Stimulated activated CD8-positive, alpha-beta memory T cell treated with anti-CD3 and anti-CD28 coated beads, Interleukin-2, amount 100 ng/mL, for 1 hour (primary cell): Measurements from ENCODE around the gene GRM1.
"Not testable (repeated sequence)": the region's sequence is repeated elsewhere in the genome, so short reads cannot be mapped to it uniquely, and the experiment has no call there.

Experiments used
- DNase-seq, 2 donors: peaks; one replicate each; pipeline ENCODE4 v3.0.0-alpha.2; 2020; ENCODE audit warnings: low read depth in 2 of 2

GRM1 gene

DNA sequence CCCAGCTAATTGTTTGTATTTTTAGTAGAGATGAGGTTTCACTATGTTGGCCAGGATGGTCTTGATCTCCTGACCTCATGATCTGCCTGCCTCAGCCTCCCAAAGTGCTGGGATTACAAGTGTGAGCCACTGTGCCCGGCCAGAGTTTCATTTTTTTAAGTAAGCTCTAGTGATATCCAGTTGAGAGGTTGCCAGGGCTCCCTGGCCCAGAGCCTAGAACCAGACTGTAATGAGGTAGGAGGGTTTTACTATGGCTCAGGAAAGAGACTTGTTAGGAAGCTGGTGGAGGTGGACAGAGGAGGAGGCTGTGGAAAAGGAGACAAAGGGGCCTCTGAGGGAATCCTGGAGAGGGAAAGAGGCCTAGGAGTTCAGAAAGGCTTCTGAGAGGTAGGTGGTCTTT is 242.3 kb downstream of the GRM1 start:
- DNase-seq, result not testable (repeated sequence)

GRCh38 chr6:146273490-146273889 is 244.6 kb downstream of the GRM1 start:
- DNase-seq, result no peak

DNA sequence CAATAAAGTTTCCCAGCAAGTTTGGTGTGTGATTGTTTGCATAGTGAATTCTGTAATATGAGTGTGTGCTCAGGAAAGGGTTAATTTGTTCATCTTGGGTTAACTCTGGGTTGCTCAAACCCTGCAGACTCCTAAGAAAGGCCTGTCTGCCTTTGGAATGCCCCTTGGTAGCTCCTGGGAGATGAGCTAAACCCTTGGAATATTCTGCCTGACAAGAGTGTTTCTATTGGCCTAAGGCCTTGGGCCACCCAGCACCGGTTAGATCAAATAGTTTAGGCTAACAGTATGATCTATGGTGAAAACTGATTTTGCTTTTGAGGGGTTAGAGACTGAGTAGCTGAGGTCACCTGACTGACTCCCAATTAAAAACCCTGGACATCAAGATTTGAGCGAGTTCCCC is 248.3 kb downstream of the GRM1 start:
- no peak for DNase-seq

DNA sequence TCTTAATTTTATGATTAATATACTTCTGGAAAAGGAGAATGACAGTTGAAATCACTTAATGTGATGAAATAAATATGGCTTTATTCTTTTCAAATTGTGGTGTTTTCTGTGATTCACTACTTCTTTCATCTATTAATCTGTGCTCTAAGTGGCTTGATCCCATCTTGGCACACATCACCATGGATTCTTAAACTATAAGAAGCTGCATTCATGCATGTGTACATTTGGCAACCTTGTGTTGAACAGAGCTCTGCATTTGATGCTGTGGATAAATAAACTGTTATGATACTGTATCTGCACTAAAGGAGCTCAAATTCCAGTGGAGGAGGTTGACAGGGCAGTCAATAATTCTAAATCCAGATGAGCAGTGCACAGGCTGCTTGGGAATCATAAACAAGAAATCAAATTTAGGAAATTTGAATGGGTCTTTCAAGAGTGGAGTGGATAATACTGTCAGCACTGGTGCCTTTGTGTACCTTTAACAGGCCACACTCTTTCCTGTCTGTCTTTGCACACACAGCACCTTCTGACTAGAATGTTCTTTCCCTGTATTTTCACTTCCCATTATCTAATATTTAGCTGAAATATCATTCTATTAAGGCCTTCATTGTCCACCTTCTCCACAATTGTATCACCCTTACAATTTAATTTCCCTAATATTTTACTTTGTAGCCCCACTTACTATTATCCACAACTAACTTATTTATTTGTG is 252.9 kb downstream of the GRM1 start:
- DNase-seq, result no peak

- no peak for DNase-seq
Observed at GRCh38 chr6:146282837-146283236, 254.0 kb downstream of the GRM1 start.

- no peak for DNase-seq
Observed at GRCh38 chr6:146284311-146284710, 255.4 kb downstream of the GRM1 start.

DNA sequence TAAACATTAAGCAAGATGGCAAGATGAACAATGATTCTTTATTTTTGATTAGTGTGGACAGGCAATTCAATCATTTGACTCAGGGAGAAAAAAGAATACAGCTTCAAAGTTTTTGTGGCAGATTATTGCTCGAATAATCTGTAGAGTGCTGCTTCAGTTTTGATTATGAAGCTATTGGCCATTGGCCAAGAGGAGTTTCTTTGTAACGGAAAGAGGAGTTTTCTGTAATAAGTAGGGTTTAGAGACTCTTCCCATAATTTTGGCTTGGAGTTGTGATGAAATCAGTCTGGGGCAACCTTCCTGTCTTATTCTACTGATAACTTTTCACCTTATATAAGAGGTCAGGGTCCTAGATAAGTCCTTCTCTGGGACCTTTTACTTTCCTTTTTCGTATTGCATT is 258.1 kb downstream of the GRM1 start:
- no peak for DNase-seq

GRCh38 chr6:146287691-146288369 is 259.0 kb downstream of the GRM1 start:
- DNase-seq, result no peak

GRCh38 chr6:146289816-146290588 is 261.1 kb downstream of the GRM1 start:
- no peak for DNase-seq

- DNase-seq, result no peak
Observed at GRCh38 chr6:146290589-146290901, 261.7 kb downstream of the GRM1 start.

DNA sequence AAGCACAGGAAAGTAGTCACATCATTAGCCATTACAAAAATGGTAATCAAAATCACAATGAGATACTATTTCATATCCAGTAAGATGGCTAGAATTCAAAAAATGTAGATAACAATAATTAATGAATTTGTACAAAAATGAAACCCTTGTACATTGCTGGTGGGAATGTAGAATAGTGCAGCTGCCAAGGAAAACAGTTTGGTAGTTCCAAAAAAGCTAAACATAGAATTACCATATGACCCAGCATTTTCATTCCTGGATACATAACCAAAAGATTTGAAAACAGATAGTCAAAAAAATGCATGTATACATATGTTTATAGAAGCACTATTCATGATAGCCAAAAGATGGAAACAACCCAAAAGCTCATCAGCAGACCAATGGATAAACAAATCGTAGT is 263.6 kb downstream of the GRM1 start:
- no peak for DNase-seq

GRCh38 chr6:146295695-146296094 is 266.8 kb downstream of the GRM1 start:
- no peak for DNase-seq

GRCh38 chr6:146297815-146298214 is 269.0 kb downstream of the GRM1 start:
- DNase-seq, result no peak

DNA sequence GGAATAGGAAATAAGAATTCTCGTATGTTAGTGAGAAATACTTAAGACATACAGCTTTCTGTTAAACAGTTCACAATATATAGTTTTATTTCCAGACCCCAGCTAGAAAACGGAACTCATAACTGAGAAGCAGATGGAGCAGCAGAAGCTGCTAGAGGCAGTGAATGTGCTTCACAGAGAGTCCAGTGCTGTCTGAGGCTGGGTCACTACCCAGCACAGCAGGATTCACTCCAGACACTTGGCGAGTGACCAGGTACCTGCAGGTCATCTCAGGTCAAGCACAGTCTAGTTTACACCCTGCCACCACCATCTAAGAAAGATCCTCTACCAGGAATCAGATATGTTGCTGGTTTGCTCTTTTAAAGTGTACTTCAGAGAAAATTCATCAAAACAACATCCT is 271.7 kb downstream of the GRM1 start:
- no peak for DNase-seq

DNA sequence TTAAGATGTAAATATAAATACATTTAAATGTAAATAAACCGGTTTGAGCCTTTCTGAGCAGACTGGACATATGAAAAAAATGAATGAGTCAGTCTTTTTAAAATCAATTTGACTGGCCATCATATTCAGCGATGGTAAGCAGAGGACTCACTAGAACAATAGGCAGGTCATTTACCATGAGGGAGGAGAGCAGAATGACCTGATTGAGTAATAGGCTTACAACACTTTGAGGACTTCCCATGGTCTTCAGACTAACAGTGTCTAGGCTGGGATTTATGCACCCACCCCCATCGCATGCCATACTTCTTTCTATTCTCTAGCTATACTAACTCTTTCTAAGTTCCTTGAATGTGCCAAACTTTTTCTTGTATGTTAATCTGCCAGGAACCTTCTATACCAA is 272.9 kb downstream of the GRM1 start:
- no peak for DNase-seq

DNA sequence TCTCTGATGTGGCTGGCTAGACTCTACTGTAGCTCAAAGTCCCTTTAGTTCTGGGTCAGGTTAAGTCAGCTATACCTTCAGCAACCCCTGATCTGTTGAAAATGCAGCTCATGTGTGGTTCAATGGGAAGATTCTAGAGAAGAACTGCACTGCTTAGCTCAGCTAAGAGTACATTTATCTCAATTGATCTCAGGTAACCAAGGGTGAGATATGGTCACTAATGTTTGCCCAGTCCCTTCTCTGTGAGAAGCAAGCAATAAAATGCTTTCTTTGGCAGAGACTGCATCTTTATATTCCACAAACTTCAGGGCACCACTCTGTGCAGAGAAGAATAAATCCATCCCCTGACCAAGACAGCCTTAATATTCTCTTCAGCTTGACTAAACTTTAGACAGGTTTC is 274.1 kb downstream of the GRM1 start:
- DNase-seq, result no peak

- no peak for DNase-seq
Observed at GRCh38 chr6:146304181-146304580, 275.3 kb downstream of the GRM1 start.

DNA sequence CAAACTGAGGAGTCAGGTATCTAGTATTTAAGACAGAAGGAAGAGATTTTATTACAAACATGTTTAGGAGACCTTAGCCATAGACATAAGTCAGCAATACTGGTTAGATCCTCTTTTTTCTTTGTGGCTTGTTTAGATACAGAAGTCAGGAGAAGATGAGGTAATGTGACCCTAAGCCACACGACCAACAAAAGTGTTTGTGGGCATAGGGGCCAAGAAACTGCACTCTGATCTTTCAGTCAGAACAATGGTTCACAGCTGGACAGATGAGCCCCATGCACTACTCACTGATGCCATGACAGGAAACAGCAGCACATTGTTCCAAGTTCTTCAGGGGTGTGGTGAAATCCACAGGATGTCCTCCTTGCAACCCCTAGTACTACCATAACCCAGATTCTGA is 276.2 kb downstream of the GRM1 start:
- DNase-seq, result no peak

- DNase-seq, result no peak
Observed at GRCh38 chr6:146305951-146306350, 277.1 kb downstream of the GRM1 start.

DNA sequence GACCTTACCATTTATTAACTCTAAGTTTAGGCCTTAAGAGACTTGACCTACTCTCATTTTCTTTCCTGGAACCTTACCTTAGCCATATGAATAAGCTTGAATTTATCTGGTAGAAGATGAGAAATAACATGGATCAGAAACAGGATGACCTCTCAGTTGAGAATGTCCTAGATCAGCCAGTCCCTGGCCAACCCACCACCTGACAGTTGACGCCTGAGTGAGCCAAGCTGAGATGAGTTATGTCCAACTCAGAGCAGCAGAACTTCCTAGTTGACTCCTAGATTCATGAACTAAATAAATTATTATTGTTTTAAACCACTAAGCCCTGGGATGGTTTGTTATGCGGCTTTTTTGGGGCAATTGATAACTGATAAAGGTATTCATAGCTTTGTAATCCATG is 281.8 kb downstream of the GRM1 start:
- DNase-seq, result no peak

DNA sequence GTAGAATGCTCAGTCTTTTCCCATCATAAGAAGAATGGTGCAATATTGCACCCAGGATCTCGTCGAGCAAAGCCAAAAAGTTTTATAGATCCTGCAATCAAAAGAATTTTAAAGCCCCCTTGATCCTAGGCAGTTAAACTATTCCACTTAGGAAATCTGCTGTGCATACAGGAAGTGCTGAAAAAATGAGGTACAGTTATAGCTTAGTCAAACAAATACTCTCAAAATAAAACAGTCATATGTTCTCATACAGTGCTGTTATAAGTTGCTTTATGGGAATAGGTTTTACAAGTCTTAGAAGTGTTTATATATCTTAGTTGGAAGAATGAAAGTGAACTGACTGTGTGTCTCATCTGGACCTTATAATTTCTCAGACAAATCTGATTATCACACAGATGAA is 282.2 kb downstream of the GRM1 start:
- DNase-seq, result no peak

GRCh38 chr6:146312608-146313007 is 283.7 kb downstream of the GRM1 start:
- no peak for DNase-seq
